Heart left ventricle (tissue), 16 donors: ENCODE data around the gene PLK5. TPM values are rescaled to one million over a fixed set of nuclear protein-coding genes. Genes with fewer than 3 reads are reported as not detected.
A peak's percentile ranks its signal among the peaks of the same experiment; 100 is the strongest.

Source experiments
- ATAC-seq, 4 donors: fragments of 200-7000 bp; cut with Tn5 transposase; one replicate each; pipeline ENCODE4 v1.9.1; 2020 to 2022; ENCODE audit warnings: moderate library complexity in 4 of 4, mild to moderate bottlenecking in 3 of 4, moderate number of reproducible peaks in 1 of 4
- DNase-seq, 5 donors: peaks; one replicate each; pipeline ENCODE4 v3.0.0-alpha.2; 2020
- H3K27ac ChIP-seq, 12 donors: fragments of 200-600 bp; sonication (generic) in 4 of 12; one replicate each; pipeline versions ENCODE4 v1.5.0 to v1.8.0; 2016 to 2022; ENCODE audit warnings: mild to moderate bottlenecking in 2 of 12
- H3K27me3 ChIP-seq, 9 donors: fragments of 200-600 bp; sonication (generic) in 2 of 9; one replicate each; pipeline versions ENCODE4 v1.5.1 to v1.8.0; 2016 to 2022; ENCODE audit warnings: mild to moderate bottlenecking in 3 of 9
- H3K36me3 ChIP-seq, 9 donors: fragments of 200-600 bp; sonication (generic) in 2 of 9; one replicate each; pipeline versions ENCODE4 v1.5.0 to v1.8.0; 2018 to 2022; ENCODE audit warnings: mild to moderate bottlenecking in 2 of 9
- H3K4me1 ChIP-seq, 12 donors: fragments of 200-600 bp; sonication (generic) in 4 of 12; one replicate each; pipeline versions ENCODE4 v1.5.0 to v1.8.0; 2016 to 2022; ENCODE audit warnings: mild to moderate bottlenecking in 3 of 12
- H3K4me3 ChIP-seq, 12 donors: fragments of 200-600 bp; sonication (generic) in 4 of 12; one replicate each; pipeline versions ENCODE4 v1.5.0 to v1.8.0; 2017 to 2022; ENCODE audit warnings: mild to moderate bottlenecking in 9 of 12, moderate library complexity in 4 of 12
- H3K9me3 ChIP-seq, 12 donors: fragments of 200-600 bp; sonication (generic) in 4 of 12; one replicate each; pipeline versions ENCODE4 v1.5.0 to v1.8.0; 2016 to 2022; ENCODE audit warnings: mild to moderate bottlenecking in 1 of 12
- POLR2A ChIP-seq, 2 donors: fragments of 450-650 bp; IDR thresholded peaks; one replicate each; pipeline ENCODE4 v1.6.1; 2017; ENCODE audit warnings: antibody characterized with exemption in 2 of 2, mild to moderate bottlenecking in 2 of 2, moderate library complexity in 2 of 2
- WGBS, 4 donors: extraction: QIAGEN DNeasy Blood & Tissue Kit in 2 of 4; methylation state at CpG; one replicate each; pipeline versions ENCODE4 v1.1.5 to v1.1.7; 2013 to 2018; 5-methylcytosine and 5-hydroxymethylcytosine counted together
- intact Hi-C, 10 donors: fragments of 100-400 bp; cut with DNase I; formaldehyde crosslinking; loops; one replicate each; pipeline versions ENCODE4 v1.11.1 to v1.14.2; 2022
- polyA plus RNA-seq, 2 donors: library from polyadenylated mRNA; stranded (reverse); fragments of 200-250 nt; gene quantifications; one replicate each; pipeline ENCODE4 v1.2.3, GENCODE V29; 2013
- total RNA-seq, 9 donors: library from RNA; depleted of rRNA in 2 of 9; stranded (reverse); fragments of >200 nt in 2 of 9; fragmentation: NEBNext Ultra II Directional in 3 of 9; extraction: Animal tissue kit (Norgen Biotek cat#: 25700) in 3 of 9; gene quantifications; one replicate each; pipeline versions ENCODE4 v1.1.0 to v1.2.4, GENCODE V29; 2016 to 2023
- TF ChIP-seq, protein P1 (sequence below), 12 donors: fragments of 200-600 bp; sonication (generic) in 4 of 12; IDR thresholded peaks; one replicate each; pipeline versions ENCODE4 v1.5.0 to v1.8.0; 2018 to 2022; ENCODE audit warnings: antibody characterized with exemption in 12 of 12, mild to moderate bottlenecking in 5 of 12
- donor health status: ischemic (EF 13 %, LVEDD 7.1; RV severe dilation, severe dysfunction).
- donor health status: healthy with polysubstance abuse.
- donor health status: DM: no; HTN: yes; CAD: no.
- donor health status: DM: no; HTN: no; CAD: no.
- donor health status: ischemic (EF 25% LVEDD 6.9; RV normal size, moderate dysfunction).
- donor health status: ischemic (EF 25% LVEDD 5.7; RV mildly dilated, moderate dysfunction).
- donor health status: healthy.
- donor health status: DM: yes; HTN: yes; CAD: no.
- donor health status: ischemic (EF 35%, LVEDD 5.7; RV mildly dilated, moderate dysfunction).
- donor health status: nonischemic (EF 11% LVEDD 7.7; RV severe dilation, severe dysfunction).
- donor health status: DM: yes; HTN: yes; CAD: no.
- donor health status: PGD.
- donor health status: ischemic (EF 29% LVEDD 5.4; RV normal size, mild dysfunction).
- donor health status: nonischemic (EF 23%, LVEDD 6.1; RV moderate dilation, normal function).

Gene PLK5
- total and polyA plus RNA-seq, 11 donors = 0.17 to 0.30 TPM; not detected in 9

DNA sequence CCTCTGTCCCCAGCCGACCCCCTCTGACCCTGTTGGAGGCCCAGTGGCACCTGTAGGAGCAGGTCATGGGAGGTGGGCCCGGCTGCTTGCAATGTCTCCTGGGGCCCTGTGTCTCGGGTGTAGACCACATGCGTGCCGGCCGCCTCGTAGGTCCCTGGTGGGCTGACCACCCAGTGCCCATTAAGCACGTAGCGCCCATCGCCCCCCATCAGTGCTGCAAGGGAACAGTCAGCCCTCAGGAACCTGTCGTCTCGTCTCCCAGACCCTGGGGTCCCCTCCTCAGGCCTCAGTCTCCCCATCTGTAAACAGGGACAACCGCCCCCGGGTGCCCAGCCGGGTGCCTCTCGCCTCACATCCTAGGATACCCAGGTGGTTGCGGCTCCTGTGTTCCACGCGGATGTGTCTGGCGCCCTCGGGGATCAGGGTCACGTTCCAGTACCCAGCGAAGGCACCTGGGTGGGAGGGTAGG is 16.7 kb upstream of the PLK5 start:
- no peak for TF ChIP-seq POLR2A (IDR thresholded peaks at IDR 0.05)
- TF ChIP-seq, protein P1, sequence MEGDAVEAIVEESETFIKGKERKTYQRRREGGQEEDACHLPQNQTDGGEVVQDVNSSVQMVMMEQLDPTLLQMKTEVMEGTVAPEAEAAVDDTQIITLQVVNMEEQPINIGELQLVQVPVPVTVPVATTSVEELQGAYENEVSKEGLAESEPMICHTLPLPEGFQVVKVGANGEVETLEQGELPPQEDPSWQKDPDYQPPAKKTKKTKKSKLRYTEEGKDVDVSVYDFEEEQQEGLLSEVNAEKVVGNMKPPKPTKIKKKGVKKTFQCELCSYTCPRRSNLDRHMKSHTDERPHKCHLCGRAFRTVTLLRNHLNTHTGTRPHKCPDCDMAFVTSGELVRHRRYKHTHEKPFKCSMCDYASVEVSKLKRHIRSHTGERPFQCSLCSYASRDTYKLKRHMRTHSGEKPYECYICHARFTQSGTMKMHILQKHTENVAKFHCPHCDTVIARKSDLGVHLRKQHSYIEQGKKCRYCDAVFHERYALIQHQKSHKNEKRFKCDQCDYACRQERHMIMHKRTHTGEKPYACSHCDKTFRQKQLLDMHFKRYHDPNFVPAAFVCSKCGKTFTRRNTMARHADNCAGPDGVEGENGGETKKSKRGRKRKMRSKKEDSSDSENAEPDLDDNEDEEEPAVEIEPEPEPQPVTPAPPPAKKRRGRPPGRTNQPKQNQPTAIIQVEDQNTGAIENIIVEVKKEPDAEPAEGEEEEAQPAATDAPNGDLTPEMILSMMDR (IDR thresholded peaks at IDR 0.05) = no peak
- 60 to 67% (median 66%) methylated on average over 8 to 23 of the region's 23 CpGs for WGBS, 4 donors
- Histone ChIP-seq H3K36me3 (peaks cover 0 to 13% (median 5%) of the 10 kb centered on the region in 9 donors), H3K4me1 (peaks cover 0 to 56% (median 22%) of the 10 kb centered on the region in 12 donors), H3K27me3 (peaks cover 0 to 24% (median 8%) of the 10 kb centered on the region in 9 donors), H3K27ac (peak overlapping the region in 11 of 12 donors; percentile 24 to 90 (median 85)), H3K9me3 (peaks cover 0 to 6% (median 0%) of the 10 kb centered on the region in 12 donors), H3K4me3 (peak overlapping the region in 9 of 12 donors; percentile 23 to 59 (median 48))
- DNase-seq (no peak), ATAC-seq (no peak)
- intact Hi-C loops = no loop called here

GRCh38 chr19:1507763-1508506 is 15.9 kb upstream of the PLK5 start:
- peak; percentile 88 to 91 (median 90) for ATAC-seq
- peak overlapping the region; percentile 1 to 90 (median 84) for H3K27ac ChIP-seq
- H3K27me3 ChIP-seq = peaks cover 0 to 29% (median 4%) of the 10 kb centered on the region in 9 donors
- H3K4me1 ChIP-seq = peaks cover 0 to 60% (median 20%) of the 10 kb centered on the region in 12 donors
- 1 to 3% (median 2%) methylated on average over 12 to 46 of the region's 46 CpGs for WGBS, 4 donors
- peak overlapping the region in 10 of 12 donors; percentile 24 to 59 (median 46) for H3K4me3 ChIP-seq
- DNase-seq = peak; percentile 92 to 96 (median 93)
- peaks cover 0 to 13% (median 5%) of the 10 kb centered on the region in 9 donors for H3K36me3 ChIP-seq
- TF ChIP-seq, protein P1 (IDR thresholded peaks at IDR 0.05) = no peak
- TF ChIP-seq POLR2A (IDR thresholded peaks at IDR 0.05) = no peak
- intact Hi-C loops = no loop called here
- H3K9me3 ChIP-seq = peaks cover 0 to 6% (median 0%) of the 10 kb centered on the region in 12 donors

DNA sequence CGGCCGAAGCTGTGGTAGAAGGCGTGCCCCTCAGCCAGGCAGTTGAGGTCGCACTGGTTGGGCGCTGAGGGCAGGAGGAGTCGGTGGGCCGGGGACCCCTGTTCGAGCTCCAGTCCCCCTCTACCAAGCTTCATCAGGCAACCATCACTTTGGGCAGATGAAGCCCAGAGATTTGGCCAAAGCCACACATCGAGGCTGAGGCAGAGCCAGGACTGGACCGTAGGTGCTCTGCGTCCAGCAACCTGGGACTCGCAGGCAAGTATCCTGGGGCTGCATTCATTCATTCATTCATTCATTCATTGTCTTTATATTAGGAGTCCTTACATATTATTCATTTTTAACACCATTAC is 15.4 kb upstream of the PLK5 start:
- intact Hi-C loops = no loop called here
- ATAC-seq (no peak), DNase-seq (no peak)
- Histone ChIP-seq H3K4me1 (peaks cover 0 to 60% (median 16%) of the 10 kb centered on the region in 12 donors), H3K4me3 (peak overlapping the region in 9 of 12 donors; percentile 4 to 59 (median 45)), H3K27ac (peak overlapping the region in 8 of 12 donors; percentile 1 to 90 (median 88)), H3K27me3 (peaks cover 0 to 26% (median 4%) of the 10 kb centered on the region in 9 donors), H3K36me3 (peaks cover 0 to 13% (median 5%) of the 10 kb centered on the region in 9 donors), H3K9me3 (peaks cover 0 to 6% (median 0%) of the 10 kb centered on the region in 12 donors)
- 40 to 43% (median 42%) methylated on average over 8 to 12 of the region's 12 CpGs for WGBS, 4 donors
- TF ChIP-seq POLR2A (IDR thresholded peaks at IDR 0.05) = no peak
- TF ChIP-seq, protein P1 (IDR thresholded peaks at IDR 0.05) = no peak
